HepG2 (cell line): Measurements from ENCODE around the gene NFKBIL1. TPM values are rescaled to one million over a fixed set of nuclear protein-coding genes. Genes with fewer than 3 reads are reported as not detected.

ENCODE experiments used
- DNMT1 ChIP-seq: sonication (generic); formaldehyde crosslinking; IDR thresholded peaks from 2 replicates; pipeline ENCODE4 v1.5.1; 2020; ENCODE audit warnings: mild to moderate bottlenecking, missing genetic modification reagents
- EHMT2 ChIP-seq: fragments of 200-600 bp; sonication (generic); IDR thresholded peaks from 2 replicates; pipeline ENCODE4 v1.7.0; 2017; ENCODE audit warnings: antibody characterized with exemption, low read depth, low read length, borderline replicate concordance
- FOXC1 ChIP-seq: sonication (generic); formaldehyde crosslinking; IDR thresholded peaks from 2 replicates; pipeline ENCODE4 v1.8.0; 2022; ENCODE audit warnings: mild to moderate bottlenecking, missing genetic modification reagents, borderline replicate concordance
- HDAC2 ChIP-seq: sonication (generic); formaldehyde crosslinking; IDR thresholded peaks from 2 replicates; pipeline ENCODE4 v1.4.0; 2020; ENCODE audit warnings: missing genetic modification reagents
- HMGXB3 ChIP-seq: sonication (generic); formaldehyde crosslinking; IDR thresholded peaks from 2 replicates; pipeline ENCODE4 v1.4.0; 2020; ENCODE audit warnings: missing genetic modification reagents, borderline replicate concordance
- MED1 ChIP-seq: sonication (generic); formaldehyde crosslinking; IDR thresholded peaks from 2 replicates; pipeline ENCODE4 v1.4.0; 2020; ENCODE audit warnings: missing genetic modification reagents
- NFYB ChIP-seq: sonication (generic); formaldehyde crosslinking; IDR thresholded peaks from 2 replicates; pipeline ENCODE4 v1.4.0; 2020; ENCODE audit warnings: missing genetic modification reagents
- PRDM4 ChIP-seq: sonication (generic); formaldehyde crosslinking; IDR thresholded peaks from 2 replicates; pipeline ENCODE4 v1.9.0; 2021; ENCODE audit warnings: missing genetic modification reagents, borderline replicate concordance
- RORA ChIP-seq: sonication (generic); formaldehyde crosslinking; IDR thresholded peaks from 2 replicates; pipeline ENCODE4 v1.5.0; 2020; ENCODE audit warnings: mild to moderate bottlenecking, missing genetic modification reagents, moderate library complexity
- SCMH1 ChIP-seq: sonication (generic); formaldehyde crosslinking; IDR thresholded peaks from 2 replicates; pipeline ENCODE4 v1.9.0; 2021; ENCODE audit warnings: missing genetic modification reagents, mild to moderate bottlenecking, borderline replicate concordance
- SMC3 ChIP-seq: IDR thresholded peaks from 2 replicates; pipeline ENCODE4 v1.6.1; 2011; ENCODE audit warnings: low read length, improper control_type of control experiment
- ZNF335 ChIP-seq: sonication (generic); formaldehyde crosslinking; IDR thresholded peaks from 2 replicates; pipeline ENCODE4 v1.4.0; 2020; ENCODE audit warnings: missing genetic modification reagents
- ZSCAN25 ChIP-seq: sonication (generic); formaldehyde crosslinking; IDR thresholded peaks from 2 replicates; pipeline ENCODE4 v1.8.0; 2022; ENCODE audit warnings: mild to moderate bottlenecking, missing genetic modification reagents
- ZZZ3 ChIP-seq: sonication (generic); formaldehyde crosslinking; IDR thresholded peaks from 2 replicates; pipeline ENCODE4 v1.4.0; 2020; ENCODE audit warnings: missing genetic modification reagents, mild to moderate bottlenecking, borderline replicate concordance
- polyA plus RNA-seq, 8 experiments: library from polyadenylated mRNA; depleted of rRNA in 3 of 8; stranded (reverse) in 7 of 8; unstranded in 1 of 8; fragments of >200 nt; fragmentation: Illumina TruSeq in 4 of 8; extraction: Trizol in 4 of 8; gene quantifications; 2 replicates each; pipeline versions ENCODE4 v1.2.1 to v1.2.3, GENCODE V29; 2011 to 2016; ENCODE audit warnings: low read depth in 4 of 8, missing spikeins in 1 of 8, mixed read lengths in 1 of 8; ENCODE audit not compliant: insufficient read depth in 1 of 8
- total RNA-seq, 5 experiments: library from RNA; depleted of rRNA; stranded (reverse); fragments of >200 nt; fragmentation: Illumina TruSeq; extraction: Trizol; gene quantifications; 2 replicates each; pipeline ENCODE4 v1.2.3, GENCODE V29; 2016; ENCODE audit warnings: low read depth in 1 of 5
- TF ChIP-seq, protein P1 (sequence below): sonication (generic); formaldehyde crosslinking; IDR thresholded peaks from 2 replicates; pipeline ENCODE4 v1.5.1; 2020; ENCODE audit warnings: mild to moderate bottlenecking, missing genetic modification reagents, moderate library complexity
- TF ChIP-seq, protein P2 (sequence below): sonication (generic); formaldehyde crosslinking; IDR thresholded peaks from 2 replicates; pipeline ENCODE4 v1.4.0; 2020; ENCODE audit warnings: missing genetic modification reagents

Gene NFKBIL1
- total and polyA plus RNA-seq, 2 of the 13 experiments (the other 11 are each of a cell fraction or from before 2014, with no cell fraction given): 9.7 to 19.5 TPM

- TF ChIP-seq, protein P1, sequence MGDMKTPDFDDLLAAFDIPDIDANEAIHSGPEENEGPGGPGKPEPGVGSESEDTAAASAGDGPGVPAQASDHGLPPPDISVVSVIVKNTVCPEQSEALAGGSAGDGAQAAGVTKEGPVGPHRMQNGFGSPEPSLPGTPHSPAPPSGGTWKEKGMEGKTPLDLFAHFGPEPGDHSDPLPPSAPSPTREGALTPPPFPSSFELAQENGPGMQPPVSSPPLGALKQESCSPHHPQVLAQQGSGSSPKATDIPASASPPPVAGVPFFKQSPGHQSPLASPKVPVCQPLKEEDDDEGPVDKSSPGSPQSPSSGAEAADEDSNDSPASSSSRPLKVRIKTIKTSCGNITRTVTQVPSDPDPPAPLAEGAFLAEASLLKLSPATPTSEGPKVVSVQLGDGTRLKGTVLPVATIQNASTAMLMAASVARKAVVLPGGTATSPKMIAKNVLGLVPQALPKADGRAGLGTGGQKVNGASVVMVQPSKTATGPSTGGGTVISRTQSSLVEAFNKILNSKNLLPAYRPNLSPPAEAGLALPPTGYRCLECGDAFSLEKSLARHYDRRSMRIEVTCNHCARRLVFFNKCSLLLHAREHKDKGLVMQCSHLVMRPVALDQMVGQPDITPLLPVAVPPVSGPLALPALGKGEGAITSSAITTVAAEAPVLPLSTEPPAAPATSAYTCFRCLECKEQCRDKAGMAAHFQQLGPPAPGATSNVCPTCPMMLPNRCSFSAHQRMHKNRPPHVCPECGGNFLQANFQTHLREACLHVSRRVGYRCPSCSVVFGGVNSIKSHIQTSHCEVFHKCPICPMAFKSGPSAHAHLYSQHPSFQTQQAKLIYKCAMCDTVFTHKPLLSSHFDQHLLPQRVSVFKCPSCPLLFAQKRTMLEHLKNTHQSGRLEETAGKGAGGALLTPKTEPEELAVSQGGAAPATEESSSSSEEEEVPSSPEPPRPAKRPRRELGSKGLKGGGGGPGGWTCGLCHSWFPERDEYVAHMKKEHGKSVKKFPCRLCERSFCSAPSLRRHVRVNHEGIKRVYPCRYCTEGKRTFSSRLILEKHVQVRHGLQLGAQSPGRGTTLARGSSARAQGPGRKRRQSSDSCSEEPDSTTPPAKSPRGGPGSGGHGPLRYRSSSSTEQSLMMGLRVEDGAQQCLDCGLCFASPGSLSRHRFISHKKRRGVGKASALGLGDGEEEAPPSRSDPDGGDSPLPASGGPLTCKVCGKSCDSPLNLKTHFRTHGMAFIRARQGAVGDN (CRISPR knock-in tag): peak; percentile 93
- TF ChIP-seq DNMT1 (CRISPR knock-in tag) (peak; percentile 88; the same call in 1 of the 2 replicates), NFYB (CRISPR knock-in tag) (0 out of 2 replicates have a peak, but pooled peaks have one; percentile 15), ZNF335 (CRISPR knock-in tag) (peak; percentile 99), PRDM4 (CRISPR knock-in tag) (0 out of 2 replicates have a peak, but pooled peaks have one; percentile 65), ZSCAN25 (CRISPR knock-in tag) (peak; percentile 68), HMGXB3 (CRISPR knock-in tag) (peak; percentile 63), ZZZ3 (CRISPR knock-in tag) (peak; percentile 100), EHMT2 (no peak; the same call in 1 of the 2 replicates), MED1 (peak; percentile 90), SMC3 (no peak), FOXC1 (CRISPR knock-in tag) (peak; percentile 99), RORA (CRISPR knock-in tag) (no peak), SCMH1 (CRISPR knock-in tag) (no peak), HDAC2 (CRISPR knock-in tag) (peak; percentile 39)
- TF ChIP-seq, protein P2, sequence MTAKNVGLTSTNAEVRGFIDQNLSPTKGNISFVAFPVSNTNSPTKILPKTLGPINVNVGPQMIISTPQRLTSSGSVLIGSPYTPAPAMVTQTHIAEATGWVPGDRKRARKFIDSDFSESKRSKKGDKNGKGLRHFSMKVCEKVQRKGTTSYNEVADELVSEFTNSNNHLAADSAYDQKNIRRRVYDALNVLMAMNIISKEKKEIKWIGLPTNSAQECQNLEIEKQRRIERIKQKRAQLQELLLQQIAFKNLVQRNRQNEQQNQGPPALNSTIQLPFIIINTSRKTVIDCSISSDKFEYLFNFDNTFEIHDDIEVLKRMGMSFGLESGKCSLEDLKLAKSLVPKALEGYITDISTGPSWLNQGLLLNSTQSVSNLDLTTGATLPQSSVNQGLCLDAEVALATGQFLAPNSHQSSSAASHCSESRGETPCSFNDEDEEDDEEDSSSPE (CRISPR knock-in tag): peak; percentile 98
Observed at GRCh38 chr6:31541658-31542521, 5.5 kb upstream of the NFKBIL1 start, which contains the start of gene DDX39B (continued).
